ENCODE results near the gene CKB.
A peak's percentile ranks its signal among the peaks of the same experiment; 100 is the strongest.

The CKB gene

DNA sequence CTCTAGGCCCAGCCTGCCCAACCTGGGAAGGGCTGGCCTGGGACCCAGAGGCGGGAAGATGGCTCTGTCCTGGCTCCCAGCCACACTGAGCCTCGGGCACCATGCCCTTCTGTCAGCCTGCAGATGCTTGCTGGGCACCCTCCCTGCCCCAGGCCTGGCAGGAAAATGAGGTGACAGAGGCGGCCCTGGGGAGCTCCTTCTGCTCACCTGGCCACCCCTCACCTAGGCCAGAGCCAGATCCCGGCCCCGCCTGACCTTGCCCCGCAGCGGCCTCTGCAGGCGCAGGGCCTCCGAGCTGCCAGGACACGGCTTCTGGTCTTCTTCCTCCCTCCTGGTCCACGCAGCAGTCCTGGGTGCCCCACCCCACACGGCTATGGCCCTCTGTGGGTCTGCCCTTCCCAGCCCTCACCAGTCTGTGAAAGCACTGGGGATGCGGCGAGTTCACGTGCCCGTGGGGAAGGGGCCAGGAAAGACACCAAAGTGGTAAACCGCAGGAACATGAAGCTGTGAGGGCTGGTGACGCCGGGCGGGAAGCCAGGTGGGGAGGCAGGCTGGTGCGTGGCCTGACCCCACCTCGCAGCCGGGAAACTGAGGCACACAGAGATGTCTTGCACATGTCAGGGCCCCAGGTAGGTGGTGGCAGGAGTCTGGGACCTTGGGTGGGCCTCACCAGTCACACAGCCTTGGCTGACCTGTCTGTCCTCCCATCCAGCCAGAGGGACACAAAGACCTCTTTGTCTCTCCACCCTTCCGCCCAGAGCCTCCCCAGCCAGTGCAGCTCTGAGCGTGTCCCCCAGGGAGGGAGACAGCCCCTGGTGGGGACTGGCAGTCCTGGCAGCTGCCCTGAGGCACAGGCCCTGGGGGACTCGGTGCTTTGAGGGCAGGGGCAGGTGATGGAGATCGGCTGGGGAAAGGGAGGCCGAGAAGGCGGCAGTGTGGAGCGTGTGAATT lies 27.0 kb upstream of the CKB start:
- DNase-seq (ENCODE audit: low read depth in 2 of 2): no peak

DNA sequence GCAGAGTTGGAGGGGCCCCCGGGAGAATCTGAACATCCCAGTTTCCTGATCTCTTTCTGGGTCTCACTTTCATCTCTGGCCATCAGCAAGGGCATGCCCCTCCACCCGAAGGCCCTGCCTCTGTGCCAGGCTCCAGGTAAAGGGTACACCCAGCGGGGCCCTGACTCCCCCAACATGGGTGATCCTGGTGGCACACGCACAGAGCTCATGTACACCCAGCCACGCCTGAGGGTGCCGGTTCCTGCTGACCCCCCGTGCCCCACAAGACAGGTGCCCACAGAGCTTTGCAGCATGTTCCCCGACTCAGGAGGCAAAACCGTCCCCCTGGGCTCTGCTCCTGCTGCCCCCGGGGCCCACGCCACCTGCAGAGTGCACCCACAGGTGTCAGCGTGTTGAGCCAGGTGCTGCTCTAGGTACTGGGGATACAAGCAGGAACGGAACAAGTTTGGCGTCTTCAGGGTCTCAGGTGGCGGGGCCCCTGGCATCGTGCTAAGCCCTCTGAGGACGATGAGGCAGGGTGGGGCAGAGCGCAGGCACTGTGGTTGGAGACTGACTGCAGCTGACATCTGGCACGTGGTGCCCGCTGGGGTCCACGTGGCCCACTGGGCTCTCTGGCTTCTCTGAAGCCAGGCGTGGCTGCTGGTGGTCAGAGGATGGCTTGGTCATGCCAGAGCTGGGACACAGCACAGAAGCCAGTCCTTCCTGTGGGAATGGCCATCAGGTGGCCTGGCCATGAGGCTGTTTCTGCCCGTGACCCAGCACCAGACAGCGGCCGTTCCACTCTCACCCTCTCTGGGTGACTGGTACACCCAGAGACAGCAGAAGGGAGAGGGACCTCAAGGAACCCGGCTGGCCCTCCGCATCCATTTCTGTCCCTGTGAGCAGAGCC lies 26.1 kb upstream of the CKB start:
- no peak for DNase-seq (ENCODE audit: low read depth in 2 of 2)

- DNase-seq (ENCODE audit: low read depth in 2 of 2): no peak
These were observed 25.4 kb upstream of the CKB start for GRCh38 chr14:103547941-103548462.

DNA sequence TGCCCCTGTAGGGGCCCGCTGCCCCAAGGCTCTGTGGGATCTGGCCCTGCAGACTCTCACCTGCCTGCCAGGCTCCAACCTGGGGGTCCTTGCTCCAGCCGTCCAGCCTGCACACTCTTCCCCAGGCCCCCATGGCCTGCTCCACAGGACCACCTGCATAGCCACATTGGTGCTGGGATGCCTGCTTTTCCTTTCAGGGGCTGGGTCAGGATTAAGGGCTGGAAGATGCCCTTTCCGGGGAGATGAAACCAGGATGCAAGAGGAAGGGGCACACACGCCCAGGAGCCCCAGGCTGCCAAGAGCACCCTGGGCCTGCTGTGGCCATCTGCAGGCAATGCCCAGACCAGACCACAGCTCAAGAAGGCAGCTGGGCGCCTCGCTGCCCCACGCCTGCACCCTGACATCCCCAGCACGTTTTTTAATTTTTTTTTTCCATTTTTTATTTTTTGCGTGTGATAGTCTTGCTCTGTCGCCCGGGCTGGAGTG lies 24.9 kb upstream of the CKB start:
- DNase-seq (ENCODE audit: low read depth in 2 of 2): no peak

DNA sequence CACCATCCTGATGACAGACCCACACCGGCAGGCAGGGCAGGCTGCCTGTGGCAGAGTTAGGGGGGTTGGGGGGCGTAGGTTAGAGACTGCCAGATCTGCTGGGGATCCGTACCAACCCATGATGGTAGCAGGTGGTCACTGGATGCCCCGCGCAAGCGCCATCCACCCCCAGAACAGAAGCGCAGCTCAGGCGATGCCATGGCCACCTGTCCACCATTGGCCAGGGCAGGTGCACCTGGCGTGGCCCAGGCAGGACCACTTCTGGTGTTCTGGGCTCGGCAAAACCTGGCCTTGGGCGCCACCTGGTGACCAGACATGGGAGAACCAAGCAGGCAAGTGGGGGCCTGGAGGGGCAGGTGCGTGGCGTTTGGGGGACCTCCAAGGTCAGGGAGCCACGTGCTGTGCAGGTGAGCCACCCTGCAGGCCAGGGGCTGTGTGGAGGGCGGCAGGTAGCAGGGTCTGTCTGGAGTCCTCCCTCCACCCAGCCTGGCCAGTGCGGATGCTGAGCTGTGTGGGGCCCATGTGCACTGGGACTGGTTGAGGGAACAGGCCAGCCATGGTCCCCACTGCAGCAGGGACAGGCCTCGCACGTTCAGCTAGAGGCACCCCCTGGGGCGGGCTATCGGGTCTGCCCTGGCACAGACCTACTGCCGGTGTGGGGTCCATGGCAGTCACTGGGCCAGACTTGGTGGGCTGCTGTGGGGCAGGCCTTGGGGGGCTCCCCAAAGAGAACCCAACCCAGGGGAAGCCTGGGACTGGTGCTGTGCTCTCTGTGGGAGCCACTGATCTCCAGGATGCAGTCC lies 24.2 kb upstream of the CKB start:
- DNase-seq (ENCODE audit: low read depth in 2 of 2): peak; percentile 37 to 52

DNA sequence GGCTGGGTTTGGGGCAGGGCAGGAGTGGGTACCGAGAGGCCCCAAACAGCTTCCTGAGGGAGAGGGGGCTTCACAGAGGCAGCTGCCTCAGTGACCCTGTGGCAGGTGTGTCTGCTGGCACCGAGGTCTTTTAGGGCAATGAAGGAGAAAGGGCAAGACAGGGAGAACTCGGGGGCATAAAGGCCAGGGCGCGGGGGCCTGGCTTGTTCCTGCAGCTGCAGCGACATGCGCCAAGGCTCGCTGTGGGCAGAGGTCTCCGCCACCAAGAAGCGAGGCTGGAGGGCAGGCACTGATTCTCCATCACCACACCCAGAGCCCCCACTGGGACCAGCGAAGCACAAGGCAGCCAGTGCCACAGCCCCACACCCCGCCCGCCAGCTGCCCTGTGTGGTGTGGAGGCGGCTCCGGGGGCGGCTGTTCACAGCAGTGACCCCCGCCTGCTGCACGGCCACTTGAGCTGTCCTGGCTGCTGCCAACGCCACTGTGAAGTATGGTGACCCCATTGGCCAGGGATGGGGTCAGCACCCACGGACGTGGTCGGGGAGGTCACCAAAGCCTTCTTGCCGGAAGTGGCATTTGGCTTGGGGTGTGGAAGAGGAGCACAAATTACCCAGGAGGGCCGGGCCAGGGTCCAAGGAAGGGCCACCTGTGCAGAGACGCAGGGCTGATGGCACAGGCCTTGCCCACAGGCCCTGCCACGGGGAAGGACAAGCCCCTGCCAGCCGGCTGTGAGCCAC lies 23.5 kb upstream of the CKB start:
- no peak for DNase-seq (ENCODE audit: low read depth in 2 of 2)

DNA sequence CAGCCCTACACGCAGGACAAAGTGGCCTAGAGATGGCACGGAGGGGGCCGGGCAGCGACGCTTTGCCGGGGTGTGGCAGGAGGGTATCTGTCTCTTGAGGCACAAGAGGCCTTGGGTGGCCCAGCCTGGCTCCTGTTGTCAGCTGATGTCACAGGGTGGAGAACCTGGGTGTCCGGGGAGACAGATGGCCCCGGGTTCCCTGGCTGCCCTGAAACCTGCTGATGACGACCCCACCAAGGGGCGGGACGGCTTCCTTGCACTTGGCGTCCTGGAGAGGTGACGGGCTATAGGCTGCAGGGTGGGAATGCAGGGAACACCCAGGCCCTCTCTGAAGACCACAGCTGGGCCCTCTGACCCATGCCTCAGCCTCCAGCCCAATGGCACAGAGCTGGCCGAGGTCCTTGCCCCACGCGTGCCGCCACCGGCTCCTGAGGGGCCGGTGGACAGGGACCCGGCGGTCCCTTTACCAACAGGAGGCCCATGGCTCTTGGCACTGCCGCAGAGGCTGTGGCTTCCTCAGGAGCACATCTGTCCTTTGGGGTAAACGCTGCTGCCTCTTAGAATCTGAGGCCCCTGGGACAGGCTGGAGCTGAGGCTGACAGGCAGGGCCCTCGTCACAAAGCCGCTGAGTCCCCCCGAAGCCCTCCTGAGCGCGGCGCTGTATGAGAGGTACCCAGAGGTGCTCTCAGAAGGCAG lies 22.7 kb upstream of the CKB start:
- DNase-seq (ENCODE audit: low read depth in 2 of 2): no peak

DNA sequence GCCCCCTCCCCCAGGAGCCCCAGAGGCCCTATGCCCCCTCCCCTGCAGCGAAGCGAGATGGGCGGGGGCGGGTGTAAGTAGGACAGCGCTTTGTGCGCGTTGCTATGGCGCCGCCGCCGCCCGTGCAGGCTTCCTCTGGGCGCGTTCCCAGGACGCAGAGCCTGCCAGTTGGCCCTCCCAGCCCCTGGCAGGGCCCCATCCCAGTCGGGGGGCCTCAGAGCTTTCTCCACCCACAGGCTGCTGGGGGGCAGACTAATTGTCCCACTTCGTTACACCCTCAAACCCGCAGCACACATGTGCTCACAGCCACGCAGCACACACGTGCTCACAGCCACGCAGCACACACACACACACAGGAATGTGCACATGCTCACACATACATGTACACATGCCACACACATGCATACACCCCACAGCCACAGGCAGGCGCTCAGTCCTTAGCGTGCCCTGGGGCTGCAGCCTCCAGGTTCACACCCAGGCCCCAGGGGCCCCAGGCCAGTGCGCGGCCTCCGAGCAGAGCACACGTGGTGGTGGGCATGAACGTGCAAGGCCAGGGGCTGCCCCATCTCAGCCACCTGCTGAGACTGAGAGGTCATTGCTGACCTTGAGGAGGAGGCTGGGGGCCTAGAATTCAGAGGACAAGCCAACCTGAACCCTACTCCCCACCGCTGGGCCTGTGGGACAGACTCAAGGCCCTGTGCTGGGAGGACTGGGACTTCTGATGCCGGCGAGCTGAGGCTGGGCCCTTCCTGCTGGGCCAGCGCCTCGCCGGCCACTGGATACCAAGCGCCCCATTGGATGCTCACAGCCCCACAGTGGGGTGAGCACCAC lies 22.0 kb upstream of the CKB start:
- DNase-seq (ENCODE audit: low read depth in 2 of 2): no peak

DNA sequence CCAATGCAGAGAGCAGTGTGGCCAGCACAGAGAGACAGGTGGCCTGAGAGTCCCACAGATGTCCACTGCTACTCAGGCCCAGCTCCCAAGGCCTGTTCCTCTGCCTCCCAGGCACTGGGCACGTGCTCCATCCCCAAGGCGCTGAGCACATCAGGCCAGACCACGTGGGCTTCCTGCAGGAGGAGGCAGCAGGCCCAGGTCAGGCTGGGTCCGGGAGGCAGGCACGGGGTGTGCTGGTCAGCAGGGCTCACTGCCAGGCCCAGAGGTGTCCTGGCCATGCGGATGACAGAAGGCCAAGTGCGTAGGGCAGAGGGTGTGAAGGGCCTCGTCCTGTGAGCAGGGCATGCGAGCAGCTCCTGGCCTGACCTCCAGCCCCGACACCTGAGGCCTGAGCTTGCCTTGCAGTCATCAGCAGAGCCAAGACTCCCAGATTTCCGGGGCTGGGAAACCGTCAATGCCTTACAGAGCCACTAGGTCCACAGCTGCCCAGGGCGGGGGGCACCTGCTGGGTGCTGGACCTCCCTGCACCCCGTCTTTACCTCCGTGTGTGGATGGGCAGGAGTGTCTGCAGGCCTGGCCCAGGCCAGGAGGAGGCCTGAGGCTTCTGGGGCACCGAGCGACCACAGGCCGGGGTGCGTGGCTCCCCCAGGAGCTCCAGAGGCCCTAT lies 21.2 kb upstream of the CKB start:
- no peak for DNase-seq (ENCODE audit: low read depth in 2 of 2)

DNA sequence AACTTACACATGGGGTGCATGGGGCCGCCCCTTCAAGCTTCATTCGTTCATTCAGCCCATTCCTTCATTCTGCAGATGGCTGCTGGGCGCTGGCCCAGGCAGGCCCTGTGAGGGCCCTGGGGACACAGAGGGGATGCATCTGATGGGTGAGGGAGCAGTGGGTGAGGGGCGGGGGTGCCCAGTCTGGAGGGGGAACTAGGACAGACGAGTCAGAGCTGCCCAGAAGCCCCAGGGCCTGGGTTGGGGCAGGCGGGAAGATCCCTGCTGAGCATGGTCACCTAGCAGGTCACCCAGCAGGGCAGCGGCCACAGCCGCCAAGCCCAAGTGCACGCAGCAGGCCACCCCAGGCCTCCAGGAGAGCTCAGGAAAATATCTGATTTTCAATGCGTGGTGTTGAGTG lies 20.5 kb upstream of the CKB start:
- no peak for DNase-seq (ENCODE audit: low read depth in 2 of 2)

GRCh38 chr14:103542605-103543088 lies 20.0 kb upstream of the CKB start:
- DNase-seq (ENCODE audit: low read depth in 2 of 2): no peak

DNA sequence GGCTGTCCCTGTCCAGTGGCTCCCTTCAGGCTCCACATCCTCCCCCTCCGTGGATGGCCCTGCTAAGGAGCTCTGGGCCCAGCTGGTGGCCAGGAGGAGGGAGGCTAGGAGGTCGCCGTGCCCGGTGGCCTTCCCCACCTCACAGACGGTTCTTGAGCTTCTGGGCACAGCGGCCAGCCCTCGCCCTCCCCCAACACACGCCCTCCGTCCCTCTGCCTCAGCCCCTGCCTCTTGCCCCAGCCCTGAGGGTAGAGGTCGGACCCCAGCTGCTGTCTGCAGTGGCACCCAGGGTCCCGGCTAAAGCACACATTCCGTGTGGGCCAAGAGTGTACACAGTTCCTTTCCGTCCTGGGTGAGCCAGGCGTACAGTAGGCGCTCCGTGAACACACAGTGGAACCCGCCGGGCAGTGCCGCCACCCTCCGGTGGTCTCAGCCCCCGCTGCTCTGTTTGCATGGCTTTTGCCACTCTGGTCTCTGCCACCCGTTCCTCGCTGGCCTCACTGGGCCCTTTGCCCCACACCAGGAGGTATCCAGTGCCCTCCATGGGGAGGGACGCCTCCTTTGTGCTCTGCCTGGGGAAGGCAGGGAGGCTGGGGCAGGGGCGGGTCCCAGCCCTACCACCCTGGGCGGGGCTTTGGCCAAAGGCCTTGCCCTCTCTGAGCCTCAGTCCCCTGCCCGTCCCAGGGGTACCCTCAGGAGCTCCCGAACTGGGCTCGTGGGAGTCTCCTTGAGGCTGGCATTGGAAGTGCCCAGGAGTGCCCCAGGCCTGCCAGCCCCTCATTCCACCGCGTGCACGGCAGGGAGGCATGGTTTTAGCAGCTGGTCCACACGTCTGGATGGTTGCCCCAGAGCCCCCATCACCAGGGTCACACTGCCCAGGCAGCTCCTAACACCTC lies 19.3 kb upstream of the CKB start:
- DNase-seq (ENCODE audit: low read depth in 2 of 2): no peak

GRCh38 chr14:103540821-103541708 lies 18.4 kb upstream of the CKB start:
- no peak for DNase-seq (ENCODE audit: low read depth in 2 of 2)

GRCh38 chr14:103539056-103539825 lies 16.6 kb upstream of the CKB start:
- DNase-seq (ENCODE audit: low read depth in 2 of 2): no peak

GRCh38 chr14:103538291-103539055 lies 15.8 kb upstream of the CKB start:
- no peak for DNase-seq (ENCODE audit: low read depth in 2 of 2)
